ENCODE data around the gene BNIP3. TPM values are rescaled to one million over a fixed set of nuclear protein-coding genes. Genes with fewer than 3 reads are reported as not detected.

The BNIP3 gene
- total and polyA plus RNA-seq, 2 of the 13 experiments (the other 11 are each of a cell fraction or from before 2014, with no cell fraction given) = 73.7 to 223 TPM

DNA sequence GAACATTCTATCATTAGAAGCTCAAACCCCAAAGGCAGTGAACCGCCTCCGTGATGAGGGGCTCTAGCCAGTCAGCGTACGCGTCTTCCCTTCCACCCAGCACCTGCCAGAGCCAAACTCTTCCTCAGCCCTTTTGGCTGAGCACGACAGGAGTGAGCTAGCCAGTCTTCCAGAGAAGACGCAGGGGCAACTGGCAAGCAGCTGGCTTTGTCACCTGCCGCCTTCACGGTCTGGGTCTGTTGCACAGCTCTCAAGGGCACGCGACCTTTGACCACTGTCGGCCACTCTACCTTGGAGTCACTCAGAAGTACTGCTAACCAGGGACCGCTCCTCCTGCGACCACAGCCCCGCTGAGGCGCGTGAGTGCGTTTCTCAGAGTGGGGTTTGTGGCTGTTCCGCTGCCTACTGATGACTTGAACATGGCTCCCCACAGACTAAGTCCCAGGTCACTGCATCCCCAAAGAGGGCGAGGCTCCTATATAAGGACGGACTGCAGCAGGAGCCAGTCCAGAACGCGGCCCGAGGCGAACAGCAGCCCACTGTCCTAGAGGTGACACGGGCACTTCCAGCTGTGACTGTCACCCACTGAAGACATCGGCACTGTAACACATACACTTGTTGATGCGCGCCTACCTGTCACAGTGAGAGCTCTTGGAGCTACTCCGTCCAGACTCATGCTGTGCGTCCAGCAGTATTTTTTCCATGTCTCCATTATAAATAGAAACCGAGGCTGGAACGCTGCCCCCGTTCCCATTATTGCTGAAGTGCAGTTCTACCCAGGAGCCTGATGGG, 8.4 kb downstream of the BNIP3 start (continued):
- no peak for TF ChIP-seq ZZZ3 (CRISPR knock-in tag; IDR thresholded peaks at IDR 0.05; ENCODE audit: borderline replicate concordance)
- peak; percentile 19 for TF ChIP-seq AGO2 (optimal IDR thresholded peaks at IDR 0.05; ENCODE audit: low read depth, low read length)
- 0 out of 2 replicates have a peak, but pooled peaks have one; percentile 68 for TF ChIP-seq AKAP8 (CRISPR knock-in tag; IDR thresholded peaks at IDR 0.05)
- TF ChIP-seq ARID2 (CRISPR knock-in tag; IDR thresholded peaks at IDR 0.05; ENCODE audit: borderline replicate concordance) = no peak
- TF ChIP-seq POLR2AphosphoS2 (IDR thresholded peaks at IDR 0.05; ENCODE audit: low read depth, low read length) = no peak
- no peak for TF ChIP-seq SALL2 (CRISPR knock-in tag; IDR thresholded peaks at IDR 0.05)
- TF ChIP-seq ZMYM3 (CRISPR knock-in tag; IDR thresholded peaks at IDR 0.05) = no peak
- TF ChIP-seq, protein P1, sequence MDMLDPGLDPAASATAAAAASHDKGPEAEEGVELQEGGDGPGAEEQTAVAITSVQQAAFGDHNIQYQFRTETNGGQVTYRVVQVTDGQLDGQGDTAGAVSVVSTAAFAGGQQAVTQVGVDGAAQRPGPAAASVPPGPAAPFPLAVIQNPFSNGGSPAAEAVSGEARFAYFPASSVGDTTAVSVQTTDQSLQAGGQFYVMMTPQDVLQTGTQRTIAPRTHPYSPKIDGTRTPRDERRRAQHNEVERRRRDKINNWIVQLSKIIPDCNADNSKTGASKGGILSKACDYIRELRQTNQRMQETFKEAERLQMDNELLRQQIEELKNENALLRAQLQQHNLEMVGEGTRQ (IDR thresholded peaks at IDR 0.05; ENCODE audit: low read depth, low read length) = no peak
- TF ChIP-seq, protein P1 (CRISPR knock-in tag; IDR thresholded peaks at IDR 0.05; ENCODE audit: borderline replicate concordance) = no peak
- TF ChIP-seq ZFP41 (CRISPR knock-in tag; IDR thresholded peaks at IDR 0.05; ENCODE audit: borderline replicate concordance) = no peak
- TF ChIP-seq ZNF781 (CRISPR knock-in tag; IDR thresholded peaks at IDR 0.05; ENCODE audit: borderline replicate concordance, not compliant biosample characterization) = no peak
- TF ChIP-seq ZBTB38 (CRISPR knock-in tag; IDR thresholded peaks at IDR 0.05) = peak; percentile 49; the same call in 1 of the 2 replicates
- TF ChIP-seq ZKSCAN8 (CRISPR knock-in tag; IDR thresholded peaks at IDR 0.05; ENCODE audit: borderline replicate concordance) = no peak
- TF ChIP-seq KDM4B (CRISPR knock-in tag; IDR thresholded peaks at IDR 0.05) = no peak
- no peak for TF ChIP-seq NR1H2 (CRISPR knock-in tag; IDR thresholded peaks at IDR 0.05; ENCODE audit: borderline replicate concordance, low read depth)
- no peak for TF ChIP-seq ZNF776 (CRISPR knock-in tag; IDR thresholded peaks at IDR 0.05)
- TF ChIP-seq HIVEP1 (CRISPR knock-in tag; IDR thresholded peaks at IDR 0.05) = no peak
- no peak for TF ChIP-seq JUND (CRISPR knock-in tag; IDR thresholded peaks at IDR 0.05)
- TF ChIP-seq ARNT2 (CRISPR knock-in tag; IDR thresholded peaks at IDR 0.05; ENCODE audit: low read depth) = no peak
- no peak for TF ChIP-seq ZSCAN29 (CRISPR knock-in tag; conservative IDR thresholded peaks at IDR 0.05)
- TF ChIP-seq ARNT (IDR thresholded peaks at IDR 0.05) = no peak
- peak; percentile 48; the same call in 1 of the 2 replicates for TF ChIP-seq RBFOX2 (IDR thresholded peaks at IDR 0.05; ENCODE audit: low read depth, low read length)
- TF ChIP-seq, protein P2, sequence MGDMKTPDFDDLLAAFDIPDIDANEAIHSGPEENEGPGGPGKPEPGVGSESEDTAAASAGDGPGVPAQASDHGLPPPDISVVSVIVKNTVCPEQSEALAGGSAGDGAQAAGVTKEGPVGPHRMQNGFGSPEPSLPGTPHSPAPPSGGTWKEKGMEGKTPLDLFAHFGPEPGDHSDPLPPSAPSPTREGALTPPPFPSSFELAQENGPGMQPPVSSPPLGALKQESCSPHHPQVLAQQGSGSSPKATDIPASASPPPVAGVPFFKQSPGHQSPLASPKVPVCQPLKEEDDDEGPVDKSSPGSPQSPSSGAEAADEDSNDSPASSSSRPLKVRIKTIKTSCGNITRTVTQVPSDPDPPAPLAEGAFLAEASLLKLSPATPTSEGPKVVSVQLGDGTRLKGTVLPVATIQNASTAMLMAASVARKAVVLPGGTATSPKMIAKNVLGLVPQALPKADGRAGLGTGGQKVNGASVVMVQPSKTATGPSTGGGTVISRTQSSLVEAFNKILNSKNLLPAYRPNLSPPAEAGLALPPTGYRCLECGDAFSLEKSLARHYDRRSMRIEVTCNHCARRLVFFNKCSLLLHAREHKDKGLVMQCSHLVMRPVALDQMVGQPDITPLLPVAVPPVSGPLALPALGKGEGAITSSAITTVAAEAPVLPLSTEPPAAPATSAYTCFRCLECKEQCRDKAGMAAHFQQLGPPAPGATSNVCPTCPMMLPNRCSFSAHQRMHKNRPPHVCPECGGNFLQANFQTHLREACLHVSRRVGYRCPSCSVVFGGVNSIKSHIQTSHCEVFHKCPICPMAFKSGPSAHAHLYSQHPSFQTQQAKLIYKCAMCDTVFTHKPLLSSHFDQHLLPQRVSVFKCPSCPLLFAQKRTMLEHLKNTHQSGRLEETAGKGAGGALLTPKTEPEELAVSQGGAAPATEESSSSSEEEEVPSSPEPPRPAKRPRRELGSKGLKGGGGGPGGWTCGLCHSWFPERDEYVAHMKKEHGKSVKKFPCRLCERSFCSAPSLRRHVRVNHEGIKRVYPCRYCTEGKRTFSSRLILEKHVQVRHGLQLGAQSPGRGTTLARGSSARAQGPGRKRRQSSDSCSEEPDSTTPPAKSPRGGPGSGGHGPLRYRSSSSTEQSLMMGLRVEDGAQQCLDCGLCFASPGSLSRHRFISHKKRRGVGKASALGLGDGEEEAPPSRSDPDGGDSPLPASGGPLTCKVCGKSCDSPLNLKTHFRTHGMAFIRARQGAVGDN (CRISPR knock-in tag; IDR thresholded peaks at IDR 0.05) = peak; percentile 44

All from HepG2 (cell line).